ENCODE measurements around the gene P2RY12. TPM values are rescaled to one million over a fixed set of nuclear protein-coding genes. Genes with fewer than 3 reads are reported as not detected.

P2RY12 gene
- total RNA-seq, 1 experiment from 2014 or later, result not detected

GRCh38 chr3:151387842-151388241, 3.3 kb upstream of the P2RY12 start:
- Histone ChIP-seq H3K4me3 (ENCODE audit: low read depth, low read length) (no peak overlapping the region), H3K9me3 (no peaks in the 10 kb centered on the region), H3K36me3 (ENCODE audit: control insufficient read depth, insufficient read depth, low read length) (no peaks in the 10 kb centered on the region), H3K27me3 (replicated peaks; ENCODE audit: control insufficient read depth, insufficient read depth, low read length) (no peaks in the 10 kb centered on the region), H3K4me1 (no peaks in the 10 kb centered on the region)
- no TSS peak for BruUV-seq (replicated peaks)
- Mint-ChIP-seq H3K4me3 (ENCODE audit: unreplicated experiment) (no peak overlapping the region), H3K36me3 (ENCODE audit: insufficient read depth, unreplicated experiment) (peaks cover 16% of the 10 kb centered on the region), H3K9me3 (ENCODE audit: unreplicated experiment) (peaks cover 3% of the 10 kb centered on the region), H3K27ac (ENCODE audit: unreplicated experiment) (no peak overlapping the region), H3K4me1 (ENCODE audit: low read depth, unreplicated experiment) (peaks cover 4% of the 10 kb centered on the region), H3K27me3 (ENCODE audit: insufficient read depth, unreplicated experiment) (no peaks in the 10 kb centered on the region)
- ChIA-PET CTCF (no interaction called here), POLR2A (no interaction called here)
- intact Hi-C loops (cut with micrococcal nuclease; ENCODE audit: unreplicated experiment), result no loop called here
- DNase-seq, result no peak
- TF ChIP-seq CTCF (IDR thresholded peaks at IDR 0.05; ENCODE audit: insufficient read depth in 1 of 2, low read depth in 1 of 2, low read length in 1 of 2, severe bottlenecking in 1 of 2, unreplicated experiment in 1 of 2), result no peak

GRCh38 chr3:151387432-151387831, 2.9 kb upstream of the P2RY12 start:
- Histone ChIP-seq H3K36me3 (ENCODE audit: control insufficient read depth, insufficient read depth, low read length) (no peaks in the 10 kb centered on the region), H3K4me1 (no peaks in the 10 kb centered on the region), H3K27me3 (replicated peaks; ENCODE audit: control insufficient read depth, insufficient read depth, low read length) (no peaks in the 10 kb centered on the region), H3K9me3 (no peaks in the 10 kb centered on the region), H3K4me3 (ENCODE audit: low read depth, low read length) (no peak overlapping the region)
- Mint-ChIP-seq H3K4me3 (ENCODE audit: unreplicated experiment) (no peak overlapping the region), H3K9me3 (ENCODE audit: unreplicated experiment) (no peaks in the 10 kb centered on the region), H3K36me3 (ENCODE audit: insufficient read depth, unreplicated experiment) (peaks cover 16% of the 10 kb centered on the region), H3K4me1 (ENCODE audit: low read depth, unreplicated experiment) (peaks cover 6% of the 10 kb centered on the region), H3K27ac (ENCODE audit: unreplicated experiment) (no peak overlapping the region), H3K27me3 (ENCODE audit: insufficient read depth, unreplicated experiment) (no peaks in the 10 kb centered on the region)
- BruUV-seq (replicated peaks), result no TSS peak
- ChIA-PET POLR2A (no interaction called here), CTCF (no interaction called here)
- intact Hi-C loops (cut with micrococcal nuclease; ENCODE audit: unreplicated experiment), result no loop called here
- TF ChIP-seq CTCF (IDR thresholded peaks at IDR 0.05; ENCODE audit: insufficient read depth in 1 of 2, low read depth in 1 of 2, low read length in 1 of 2, severe bottlenecking in 1 of 2, unreplicated experiment in 1 of 2), result no peak
- no peak for DNase-seq

- no peak for TF ChIP-seq CTCF (IDR thresholded peaks at IDR 0.05; ENCODE audit: insufficient read depth in 1 of 2, low read depth in 1 of 2, low read length in 1 of 2, severe bottlenecking in 1 of 2, unreplicated experiment in 1 of 2)
- H3K27me3 Mint-ChIP-seq (ENCODE audit: insufficient read depth, unreplicated experiment), result no peaks in the 10 kb centered on the region
- Histone ChIP-seq H3K4me3 (ENCODE audit: low read depth, low read length) (no peak overlapping the region), H3K4me1 (no peaks in the 10 kb centered on the region), H3K9me3 (no peaks in the 10 kb centered on the region), H3K27me3 (replicated peaks; ENCODE audit: control insufficient read depth, insufficient read depth, low read length) (no peaks in the 10 kb centered on the region), H3K36me3 (ENCODE audit: control insufficient read depth, insufficient read depth, low read length) (no peaks in the 10 kb centered on the region)
- intact Hi-C loops (cut with micrococcal nuclease; ENCODE audit: unreplicated experiment), result no loop called here
- no peak for DNase-seq
- no peaks in the 10 kb centered on the region for H3K9me3 Mint-ChIP-seq (ENCODE audit: unreplicated experiment)
- H3K4me1 Mint-ChIP-seq (ENCODE audit: low read depth, unreplicated experiment), result peaks cover 6% of the 10 kb centered on the region
- POLR2A ChIA-PET, result no interaction called here
- CTCF ChIA-PET, result no interaction called here
- H3K36me3 Mint-ChIP-seq (ENCODE audit: insufficient read depth, unreplicated experiment), result peaks cover 16% of the 10 kb centered on the region
- no TSS peak for BruUV-seq (replicated peaks)
- H3K27ac Mint-ChIP-seq (ENCODE audit: unreplicated experiment), result no peak overlapping the region
- H3K4me3 Mint-ChIP-seq (ENCODE audit: unreplicated experiment), result no peak overlapping the region
Measured at GRCh38 chr3:151386056-151386455, 1.5 kb upstream of the P2RY12 start.

All from Caco-2 (cell line).